ENCODE results near the gene FBXO17. TPM values are rescaled to one million over a fixed set of nuclear protein-coding genes. Genes with fewer than 3 reads are reported as not detected.

FBXO17 gene
- total RNA-seq, 4 donors from 2014 or later = 3.9 to 18.3 (median 8.8) TPM

DNA sequence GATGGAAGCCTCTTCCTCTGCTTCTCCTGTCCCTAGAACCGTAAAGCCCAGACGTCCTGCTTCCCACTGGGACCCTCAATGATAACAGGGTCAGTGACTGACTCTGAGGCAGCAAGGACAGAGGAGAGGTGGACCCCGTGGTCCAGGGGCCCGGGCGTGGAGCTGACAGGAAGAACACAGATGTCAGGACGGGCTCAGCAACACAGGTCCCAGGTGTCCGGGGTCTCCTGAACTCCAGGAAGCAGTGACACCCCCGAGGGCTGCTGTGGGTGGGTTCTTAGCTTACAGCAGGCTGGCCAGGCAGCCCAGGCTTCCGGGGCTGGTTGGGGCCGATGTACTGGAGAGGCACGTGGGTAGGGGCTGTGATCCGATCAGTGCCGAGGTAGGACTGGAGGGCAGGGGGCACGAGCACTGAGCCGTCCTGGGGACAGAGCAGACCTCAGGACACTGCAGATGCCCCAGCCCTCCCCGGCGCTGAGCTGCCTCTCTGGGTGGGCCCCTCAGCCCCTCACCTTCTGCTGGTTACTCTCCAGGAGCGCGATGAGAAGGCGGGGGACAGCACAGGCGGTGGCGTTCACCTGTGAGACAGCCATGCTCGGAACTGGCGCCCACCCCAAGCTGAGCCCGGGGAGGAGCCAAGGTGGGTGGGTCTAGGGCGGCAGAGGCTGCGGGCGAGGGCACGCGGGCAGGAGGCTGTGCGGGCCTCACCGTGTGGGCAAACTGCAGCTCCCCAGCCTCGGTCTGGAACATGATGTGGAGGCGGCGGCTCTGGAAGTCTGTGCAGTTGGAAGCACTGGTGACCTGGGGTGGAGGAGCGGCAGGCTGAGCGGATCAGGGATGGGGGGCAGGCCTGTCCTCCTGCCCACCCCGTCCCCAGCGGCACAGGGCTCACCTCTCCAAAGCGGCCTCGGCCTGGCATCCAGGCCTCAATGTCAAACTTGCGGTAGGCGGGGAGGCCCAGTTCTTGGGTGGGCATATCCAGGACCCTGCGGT, 59.9 kb downstream of the FBXO17 start:
- intact Hi-C loops (cut with DNase I) = no loop called here
- TF ChIP-seq, protein P1, sequence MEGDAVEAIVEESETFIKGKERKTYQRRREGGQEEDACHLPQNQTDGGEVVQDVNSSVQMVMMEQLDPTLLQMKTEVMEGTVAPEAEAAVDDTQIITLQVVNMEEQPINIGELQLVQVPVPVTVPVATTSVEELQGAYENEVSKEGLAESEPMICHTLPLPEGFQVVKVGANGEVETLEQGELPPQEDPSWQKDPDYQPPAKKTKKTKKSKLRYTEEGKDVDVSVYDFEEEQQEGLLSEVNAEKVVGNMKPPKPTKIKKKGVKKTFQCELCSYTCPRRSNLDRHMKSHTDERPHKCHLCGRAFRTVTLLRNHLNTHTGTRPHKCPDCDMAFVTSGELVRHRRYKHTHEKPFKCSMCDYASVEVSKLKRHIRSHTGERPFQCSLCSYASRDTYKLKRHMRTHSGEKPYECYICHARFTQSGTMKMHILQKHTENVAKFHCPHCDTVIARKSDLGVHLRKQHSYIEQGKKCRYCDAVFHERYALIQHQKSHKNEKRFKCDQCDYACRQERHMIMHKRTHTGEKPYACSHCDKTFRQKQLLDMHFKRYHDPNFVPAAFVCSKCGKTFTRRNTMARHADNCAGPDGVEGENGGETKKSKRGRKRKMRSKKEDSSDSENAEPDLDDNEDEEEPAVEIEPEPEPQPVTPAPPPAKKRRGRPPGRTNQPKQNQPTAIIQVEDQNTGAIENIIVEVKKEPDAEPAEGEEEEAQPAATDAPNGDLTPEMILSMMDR (IDR thresholded peaks at IDR 0.05) = no peak
- no peak for TF ChIP-seq POLR2A (IDR thresholded peaks at IDR 0.05)
- H3K9me3 ChIP-seq = no peaks in the 10 kb centered on the region
- WGBS, 2 donors = 90 to 100% methylated on average over 3 to 12 of the region's 44 CpGs
- H3K4me1 ChIP-seq = peaks cover 0 to 5% (median 0%) of the 10 kb centered on the region in 3 donors
- no peak for DNase-seq
- H3K36me3 ChIP-seq = peaks cover 0 to 22% (median 0%) of the 10 kb centered on the region in 3 donors
- H3K27me3 ChIP-seq = peaks cover 0 to 23% (median 1%) of the 10 kb centered on the region in 4 donors
- no peak overlapping the region for H3K4me3 ChIP-seq
- no peak overlapping the region for H3K27ac ChIP-seq

DNA sequence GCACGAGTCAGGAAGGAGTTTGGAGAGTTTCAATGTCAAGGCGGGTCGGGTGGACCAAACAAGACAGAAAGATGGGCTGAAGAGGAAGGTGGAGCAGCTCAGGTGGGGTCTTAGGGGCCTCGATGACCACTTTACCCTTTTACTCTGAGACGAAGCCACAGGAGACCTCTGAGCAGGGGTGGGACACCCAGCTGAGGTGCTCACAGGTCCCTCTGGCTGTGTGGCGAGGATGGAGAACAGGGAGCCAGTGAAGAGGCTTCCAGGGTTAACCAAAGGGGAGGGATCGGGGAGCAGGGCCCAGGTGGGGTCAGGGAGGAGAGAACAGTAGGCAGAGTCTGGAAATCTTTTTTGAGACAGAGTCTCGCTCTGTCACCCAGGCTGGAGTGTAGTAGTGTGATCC, 61.6 kb downstream of the FBXO17 start:
- H3K9me3 ChIP-seq = no peaks in the 10 kb centered on the region
- H3K4me3 ChIP-seq = no peak overlapping the region
- H3K36me3 ChIP-seq = peaks cover 0 to 20% (median 0%) of the 10 kb centered on the region in 3 donors
- 88 to 89% methylated on average over 7 to 8 of the region's 8 CpGs for WGBS, 2 donors
- H3K27me3 ChIP-seq = peaks cover 0 to 23% (median 1%) of the 10 kb centered on the region in 4 donors
- no peak for DNase-seq
- peaks cover 0 to 5% (median 0%) of the 10 kb centered on the region in 3 donors for H3K4me1 ChIP-seq
- intact Hi-C loops (cut with DNase I) = no loop called here
- TF ChIP-seq POLR2A (IDR thresholded peaks at IDR 0.05) = no peak
- TF ChIP-seq, protein P1 (IDR thresholded peaks at IDR 0.05) = no peak
- no peak overlapping the region for H3K27ac ChIP-seq

DNA sequence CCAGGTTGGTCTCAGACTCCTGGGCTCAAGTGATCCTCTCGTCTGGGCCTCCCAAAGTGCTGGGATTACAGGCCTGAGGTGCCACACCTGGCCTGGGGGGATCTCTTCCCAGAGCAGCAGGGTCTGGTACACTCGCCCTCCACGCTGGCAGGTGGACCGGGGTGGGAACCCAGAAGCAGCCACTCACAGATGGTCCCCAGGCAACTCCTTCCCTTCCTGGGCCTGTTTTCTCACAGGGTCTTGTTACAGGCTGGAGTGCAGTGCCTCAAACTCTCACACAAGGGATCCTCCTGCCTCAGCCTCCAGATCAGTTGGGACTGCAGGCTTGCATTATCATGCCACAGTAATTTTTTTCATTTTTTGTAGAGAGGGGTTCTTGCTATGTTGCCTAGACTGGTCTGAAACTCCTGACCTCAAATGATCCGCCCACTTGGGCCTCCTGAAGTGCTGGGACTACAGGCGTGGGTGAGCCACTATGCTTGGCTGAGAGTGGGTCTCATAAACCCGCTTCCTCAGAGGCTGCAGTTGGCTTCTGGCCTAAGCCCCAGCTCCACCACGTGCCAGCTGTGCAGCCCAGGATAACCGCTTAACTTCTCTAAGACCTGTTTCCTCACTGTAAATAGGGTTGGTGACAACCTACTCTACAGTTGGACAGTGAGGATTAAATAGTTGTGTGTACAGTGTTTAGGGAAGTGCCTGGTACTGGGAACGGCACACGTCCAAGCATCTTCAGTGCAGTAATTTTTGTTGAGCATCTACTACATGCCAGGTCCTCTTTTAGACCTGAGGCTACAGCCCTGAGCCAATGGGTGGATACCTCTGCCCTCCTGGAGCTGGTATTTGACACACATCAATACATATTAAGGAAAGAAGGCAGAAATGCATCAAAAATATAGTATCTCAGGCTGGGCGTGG, 62.7 kb downstream of the FBXO17 start:
- H3K4me3 ChIP-seq = no peak overlapping the region
- H3K9me3 ChIP-seq = no peaks in the 10 kb centered on the region
- no peak for DNase-seq
- intact Hi-C loops (cut with DNase I) = no loop called here
- H3K36me3 ChIP-seq = peaks cover 0 to 31% (median 0%) of the 10 kb centered on the region in 3 donors
- WGBS, 2 donors = 69 to 73% methylated on average over 5 to 9 of the region's 12 CpGs
- TF ChIP-seq POLR2A (IDR thresholded peaks at IDR 0.05) = no peak
- TF ChIP-seq, protein P1 (IDR thresholded peaks at IDR 0.05) = no peak
- peaks cover 0 to 5% (median 0%) of the 10 kb centered on the region in 3 donors for H3K4me1 ChIP-seq
- H3K27me3 ChIP-seq = peaks cover 0 to 23% (median 1%) of the 10 kb centered on the region in 4 donors
- H3K27ac ChIP-seq = no peak overlapping the region

DNA sequence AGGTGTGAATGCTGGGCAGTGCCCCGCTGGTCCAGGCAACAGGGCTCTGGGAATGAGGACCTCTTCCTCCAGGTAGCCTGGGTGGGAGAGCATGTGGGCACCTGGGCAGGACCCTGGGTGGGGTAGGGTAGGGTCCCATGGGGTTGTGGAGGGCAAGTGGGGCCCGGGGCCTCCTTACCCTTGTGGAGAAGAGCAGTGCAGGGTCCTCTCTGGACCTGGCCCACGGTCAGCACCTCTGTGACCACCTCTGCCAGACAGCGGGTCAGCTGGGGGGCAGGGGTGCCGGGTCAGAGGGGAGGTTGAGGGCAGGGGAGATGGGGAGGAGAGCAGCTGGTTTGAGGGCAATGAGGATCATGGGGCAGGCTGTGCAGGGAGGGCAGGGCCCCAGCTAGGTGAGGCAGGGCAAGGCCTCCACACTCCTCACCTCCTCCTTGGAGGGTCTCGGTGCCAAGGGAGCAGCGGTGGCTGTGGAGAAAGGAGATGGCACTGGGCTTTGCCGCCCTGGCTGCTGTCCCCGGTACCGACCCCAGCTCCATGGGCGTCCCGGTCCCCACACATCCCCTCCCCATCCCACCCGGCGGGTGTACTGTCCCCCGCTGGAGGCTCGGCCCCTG, 64.0 kb downstream of the FBXO17 start:
- no peak for DNase-seq

More for the DNA sequence above, 64.0 kb downstream of the FBXO17 start:
- Histone ChIP-seq H3K27me3 (peaks cover 0 to 23% (median 1%) of the 10 kb centered on the region in 4 donors), H3K4me1 (peaks cover 0 to 5% (median 0%) of the 10 kb centered on the region in 3 donors), H3K27ac (no peak overlapping the region), H3K9me3 (no peaks in the 10 kb centered on the region), H3K4me3 (no peak overlapping the region), H3K36me3 (peaks cover 4 to 45% (median 11%) of the 10 kb centered on the region in 3 donors)
- intact Hi-C loops (cut with DNase I) = no loop called here
- TF ChIP-seq, protein P1 (IDR thresholded peaks at IDR 0.05) = no peak
- no peak for TF ChIP-seq POLR2A (IDR thresholded peaks at IDR 0.05)
- WGBS, 2 donors = 66 to 100% methylated on average over 1 to 3 of the region's 16 CpGs

Data from esophagus squamous epithelium (tissue), 5 donors.